KMS-11 (cell line): ENCODE measurements around the gene LAMB4.

Source experiments
- H2AFZ ChIP-seq: fragments of 200-600 bp; sonication (generic); 2 replicates; pipeline ENCODE4 v1.6.1; 2016; ENCODE audit warnings: antibody characterized with exemption, mixed run types, low read depth
- H3K27ac ChIP-seq: fragments of 200-600 bp; sonication (generic); 2 replicates; pipeline ENCODE4 v1.6.1; 2016; ENCODE audit warnings: mild to moderate bottlenecking, mixed run types
- H3K27me3 ChIP-seq: fragments of 200-600 bp; sonication (generic); 2 replicates; pipeline ENCODE4 v1.6.1; 2017; ENCODE audit warnings: mild to moderate bottlenecking, low read depth, mixed run types, moderate library complexity; ENCODE audit not compliant: insufficient read depth
- H3K36me3 ChIP-seq: fragments of 200-600 bp; sonication (generic); 2 replicates; pipeline ENCODE4 v1.6.1; 2017; ENCODE audit warnings: mild to moderate bottlenecking, mixed run types; ENCODE audit not compliant: insufficient read depth
- H3K4me1 ChIP-seq: fragments of 200-600 bp; sonication (generic); 2 replicates; pipeline ENCODE4 v1.6.1; 2016; ENCODE audit warnings: mild to moderate bottlenecking, low read depth, mixed run types; ENCODE audit not compliant: poor library complexity, severe bottlenecking
- H3K4me2 ChIP-seq: fragments of 200-600 bp; sonication (generic); 2 replicates; pipeline ENCODE4 v1.7.0; 2016; ENCODE audit warnings: mild to moderate bottlenecking, mixed run types
- H3K4me3 ChIP-seq: fragments of 200-600 bp; sonication (generic); IDR thresholded peaks from 2 replicates; pipeline ENCODE4 v1.6.1; 2017; ENCODE audit warnings: low read depth, low read length, mixed read lengths; ENCODE audit not compliant: insufficient read depth
- H3K79me2 ChIP-seq: fragments of 200-600 bp; sonication (generic); 2 replicates; pipeline ENCODE4 v1.6.1; 2016; ENCODE audit warnings: low read depth, mixed run types; ENCODE audit not compliant: insufficient read depth
- H3K9ac ChIP-seq: fragments of 200-600 bp; sonication (generic); 2 replicates; pipeline ENCODE4 v1.6.1; 2016; ENCODE audit warnings: mild to moderate bottlenecking, mixed run types
- H4K20me1 ChIP-seq: fragments of 200-600 bp; sonication (generic); 2 replicates; pipeline ENCODE4 v1.6.1; 2016; ENCODE audit warnings: mild to moderate bottlenecking, mixed run types; ENCODE audit not compliant: insufficient read depth
- TF ChIP-seq, protein P1 (sequence below): fragments of 200-600 bp; sonication (generic); conservative IDR thresholded peaks from 2 replicates; pipeline ENCODE4 v1.6.1; 2017; ENCODE audit warnings: low read depth, mild to moderate bottlenecking, antibody characterized with exemption, low read length, moderate library complexity, mixed read lengths

Gene LAMB4

DNA sequence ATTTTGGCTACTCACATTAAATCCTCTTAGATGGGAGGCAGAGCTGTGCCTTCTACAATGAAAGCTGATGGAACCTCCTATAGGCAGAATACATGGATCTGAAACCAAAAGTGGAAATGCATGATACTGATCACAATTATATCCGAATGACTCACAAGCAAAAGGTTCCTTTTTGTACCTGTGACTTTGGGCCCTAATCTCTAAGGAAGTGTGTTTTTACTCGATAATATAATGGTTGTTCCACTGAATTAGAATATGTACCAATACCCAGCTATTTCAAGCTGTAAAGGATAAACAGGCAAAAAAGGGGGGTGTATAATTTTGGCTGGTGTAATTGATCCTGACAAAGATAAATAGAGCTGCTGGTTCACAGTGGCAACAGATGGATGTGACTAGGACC is 109.6 kb downstream of the LAMB4 start:
- H2AFZ ChIP-seq = no peak overlapping the region
- H3K4me3 ChIP-seq = no peak overlapping the region
- TF ChIP-seq, protein P1, sequence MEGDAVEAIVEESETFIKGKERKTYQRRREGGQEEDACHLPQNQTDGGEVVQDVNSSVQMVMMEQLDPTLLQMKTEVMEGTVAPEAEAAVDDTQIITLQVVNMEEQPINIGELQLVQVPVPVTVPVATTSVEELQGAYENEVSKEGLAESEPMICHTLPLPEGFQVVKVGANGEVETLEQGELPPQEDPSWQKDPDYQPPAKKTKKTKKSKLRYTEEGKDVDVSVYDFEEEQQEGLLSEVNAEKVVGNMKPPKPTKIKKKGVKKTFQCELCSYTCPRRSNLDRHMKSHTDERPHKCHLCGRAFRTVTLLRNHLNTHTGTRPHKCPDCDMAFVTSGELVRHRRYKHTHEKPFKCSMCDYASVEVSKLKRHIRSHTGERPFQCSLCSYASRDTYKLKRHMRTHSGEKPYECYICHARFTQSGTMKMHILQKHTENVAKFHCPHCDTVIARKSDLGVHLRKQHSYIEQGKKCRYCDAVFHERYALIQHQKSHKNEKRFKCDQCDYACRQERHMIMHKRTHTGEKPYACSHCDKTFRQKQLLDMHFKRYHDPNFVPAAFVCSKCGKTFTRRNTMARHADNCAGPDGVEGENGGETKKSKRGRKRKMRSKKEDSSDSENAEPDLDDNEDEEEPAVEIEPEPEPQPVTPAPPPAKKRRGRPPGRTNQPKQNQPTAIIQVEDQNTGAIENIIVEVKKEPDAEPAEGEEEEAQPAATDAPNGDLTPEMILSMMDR = no peak
- H3K4me1 ChIP-seq = no peaks in the 10 kb centered on the region
- no peaks in the 10 kb centered on the region for H4K20me1 ChIP-seq
- H3K27me3 ChIP-seq = no peaks in the 10 kb centered on the region
- H3K79me2 ChIP-seq = no peaks in the 10 kb centered on the region
- no peak overlapping the region for H3K9ac ChIP-seq
- no peak overlapping the region for H3K27ac ChIP-seq
- no peak overlapping the region for H3K4me2 ChIP-seq
- H3K36me3 ChIP-seq = no peaks in the 10 kb centered on the region

DNA sequence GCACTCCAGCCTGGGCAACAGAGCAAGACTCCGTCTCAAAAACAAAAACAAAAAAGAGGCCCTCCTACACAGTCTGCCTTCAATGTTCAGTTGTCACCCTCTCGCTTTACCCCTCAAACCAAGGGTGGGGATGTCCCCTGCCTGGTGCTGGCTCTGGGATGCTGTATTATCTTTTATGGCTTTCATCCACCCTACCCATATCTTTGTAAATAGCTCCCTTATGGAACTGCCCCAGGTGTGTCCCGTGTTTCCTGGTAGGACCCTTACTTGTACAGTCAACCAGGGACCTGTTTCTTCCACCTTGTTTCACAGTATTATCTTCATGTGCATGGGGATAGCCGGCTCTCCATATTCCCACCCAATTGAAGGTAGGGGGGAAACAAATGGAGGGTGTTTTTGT is 111.5 kb downstream of the LAMB4 start:
- Histone ChIP-seq H3K27ac (no peak overlapping the region), H3K36me3 (no peaks in the 10 kb centered on the region), H3K27me3 (no peaks in the 10 kb centered on the region), H3K4me2 (no peak overlapping the region), H3K79me2 (no peaks in the 10 kb centered on the region), H3K4me1 (peaks cover 7% of the 10 kb centered on the region), H3K9ac (no peak overlapping the region), H3K4me3 (no peak overlapping the region), H2AFZ (no peak overlapping the region), H4K20me1 (no peaks in the 10 kb centered on the region)
- TF ChIP-seq, protein P1 = no peak

DNA sequence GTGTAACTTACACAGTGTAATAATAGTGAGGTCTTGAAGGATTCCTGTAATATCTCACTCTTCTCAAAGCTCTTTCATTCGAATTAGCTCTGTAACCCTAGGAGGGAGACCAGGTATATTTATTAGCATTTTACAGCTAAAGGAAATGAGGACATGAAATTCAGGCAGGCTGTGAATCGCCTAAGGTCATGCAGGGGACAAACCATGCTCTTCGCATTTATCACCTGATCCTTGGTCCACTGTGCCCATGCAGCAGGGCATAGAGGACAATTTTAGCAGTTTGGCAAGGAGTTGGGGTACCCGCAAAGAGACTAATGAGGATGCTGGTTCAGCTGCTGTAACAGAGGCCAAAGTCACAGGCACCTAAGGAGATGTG is 112.4 kb downstream of the LAMB4 start:
- no peak overlapping the region for H3K27ac ChIP-seq
- peaks cover 12% of the 10 kb centered on the region for H3K4me1 ChIP-seq
- TF ChIP-seq, protein P1 = no peak
- H3K79me2 ChIP-seq = no peaks in the 10 kb centered on the region
- no peak overlapping the region for H3K4me3 ChIP-seq
- H3K4me2 ChIP-seq = no peak overlapping the region
- H3K9ac ChIP-seq = no peak overlapping the region
- H2AFZ ChIP-seq = no peak overlapping the region
- no peaks in the 10 kb centered on the region for H3K27me3 ChIP-seq
- no peaks in the 10 kb centered on the region for H3K36me3 ChIP-seq
- H4K20me1 ChIP-seq = no peaks in the 10 kb centered on the region

DNA sequence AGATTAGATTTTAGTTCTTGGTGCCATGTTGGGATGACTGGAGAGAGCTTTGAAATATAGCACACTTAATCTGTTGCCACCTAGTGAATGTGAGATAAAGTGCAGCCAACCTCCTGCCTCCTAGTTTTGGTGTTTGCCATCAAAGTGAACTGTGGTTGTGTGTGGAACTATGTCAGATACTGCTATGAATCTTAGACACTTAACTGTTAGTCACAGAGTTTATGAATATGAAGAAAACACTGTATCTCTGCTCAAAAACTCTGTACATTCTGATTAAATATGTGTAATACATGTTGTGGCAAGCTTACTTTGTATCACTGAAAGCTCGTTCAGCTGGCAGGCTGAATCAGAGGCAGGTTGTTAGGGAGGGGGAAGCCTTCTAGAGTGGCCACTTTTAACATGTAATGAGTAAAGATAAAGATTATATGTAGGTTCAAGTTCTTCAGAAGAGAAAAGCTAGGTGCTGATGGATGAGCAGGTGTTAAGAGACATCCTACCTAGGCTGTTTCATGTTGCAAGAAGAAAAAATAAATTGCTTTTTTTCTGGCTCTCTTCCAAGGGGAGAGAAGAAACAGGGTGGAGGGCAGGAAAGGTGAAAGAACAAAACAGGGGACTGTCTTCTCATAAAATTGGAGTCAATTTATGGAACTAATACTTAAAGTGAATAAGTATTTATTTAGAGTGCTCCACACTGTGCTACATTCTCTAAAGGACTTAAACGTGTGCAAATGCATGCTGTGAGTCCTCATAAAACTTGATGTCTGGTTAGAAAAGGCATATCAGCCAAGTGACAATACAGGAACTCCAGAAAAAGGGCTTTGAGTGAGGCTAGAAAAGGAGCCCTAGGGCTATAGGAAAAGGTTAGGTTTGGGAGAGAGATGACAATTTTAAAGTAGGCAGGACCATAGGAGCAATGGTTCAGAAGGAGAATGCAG is 113.1 kb downstream of the LAMB4 start:
- H2AFZ ChIP-seq = no peak overlapping the region
- TF ChIP-seq, protein P1 = peak; percentile 43; the same call in 1 of the 2 replicates
- no peak overlapping the region for H3K9ac ChIP-seq
- H3K36me3 ChIP-seq = no peaks in the 10 kb centered on the region
- no peaks in the 10 kb centered on the region for H4K20me1 ChIP-seq
- H3K4me3 ChIP-seq = no peak overlapping the region
- H3K4me1 ChIP-seq = peaks cover 18% of the 10 kb centered on the region
- H3K27me3 ChIP-seq = no peaks in the 10 kb centered on the region
- no peak overlapping the region for H3K4me2 ChIP-seq
- H3K79me2 ChIP-seq = no peaks in the 10 kb centered on the region
- H3K27ac ChIP-seq = no peak overlapping the region
